HEK293 (cell line): ENCODE results near the gene PRKRA.

ENCODE experiments used
- ATF2 ChIP-seq: fragments of 450-650 bp; formaldehyde crosslinking; IDR thresholded peaks from 2 replicates; pipeline ENCODE4 v1.5.1; 2016; ENCODE audit warnings: missing biosample characterization, missing genetic modification characterization, low read depth
- GLI2 ChIP-seq: fragments of 450-650 bp; formaldehyde crosslinking; IDR thresholded peaks from 2 replicates; pipeline ENCODE4; 2017; ENCODE audit warnings: missing biosample characterization, missing genetic modification characterization, low read depth, borderline replicate concordance
- GLI4 ChIP-seq: fragments of 450-650 bp; formaldehyde crosslinking; IDR thresholded peaks from 2 replicates; pipeline ENCODE4 v1.5.1; 2016; ENCODE audit warnings: missing biosample characterization, missing genetic modification characterization
- KLF8 ChIP-seq: fragments of 450-650 bp; formaldehyde crosslinking; IDR thresholded peaks from 2 replicates; pipeline ENCODE4 v1.5.1; 2016; ENCODE audit warnings: missing biosample characterization, missing genetic modification characterization
- MEIS1 ChIP-seq: sonication (generic); formaldehyde crosslinking; IDR thresholded peaks from 2 replicates; pipeline ENCODE4 v1.8.1; 2022; ENCODE audit warnings: missing genetic modification reagents, mild to moderate bottlenecking, borderline replicate concordance
- PATZ1 ChIP-seq: fragments of 450-650 bp; formaldehyde crosslinking; IDR thresholded peaks from 2 replicates; pipeline ENCODE4 v1.5.1; 2016; ENCODE audit warnings: missing biosample characterization, missing genetic modification characterization
- TCF7L2 ChIP-seq: IDR thresholded peaks from 2 replicates; pipeline ENCODE4 v1.6.1; 2011; ENCODE audit warnings: low read depth, mild to moderate bottlenecking, inconsistent platforms, low read length, moderate library complexity, borderline replicate concordance
- YY1 ChIP-seq: fragments of 450-650 bp; formaldehyde crosslinking; IDR thresholded peaks from 2 replicates; pipeline ENCODE4 v1.5.1; 2018; ENCODE audit warnings: missing biosample characterization, missing genetic modification characterization
- ZBTB10 ChIP-seq: fragments of 450-650 bp; formaldehyde crosslinking; IDR thresholded peaks from 2 replicates; pipeline ENCODE4 v1.5.1; 2016; ENCODE audit warnings: missing biosample characterization, missing genetic modification characterization
- ZNF140 ChIP-seq: fragments of 450-650 bp; formaldehyde crosslinking; IDR thresholded peaks from 2 replicates; pipeline ENCODE4 v1.5.1; 2016; ENCODE audit warnings: missing biosample characterization, missing genetic modification characterization
- ZNF148 ChIP-seq: fragments of 450-650 bp; formaldehyde crosslinking; IDR thresholded peaks from 2 replicates; pipeline ENCODE4 v1.5.0; 2017; ENCODE audit warnings: missing biosample characterization, missing genetic modification characterization, borderline replicate concordance
- ZNF24 ChIP-seq: fragments of 450-650 bp; formaldehyde crosslinking; IDR thresholded peaks from 2 replicates; pipeline ENCODE4 v1.5.1; 2016; ENCODE audit warnings: missing biosample characterization, missing genetic modification characterization
- ZNF341 ChIP-seq: fragments of 450-650 bp; formaldehyde crosslinking; IDR thresholded peaks from 2 replicates; pipeline ENCODE4; 2016; ENCODE audit warnings: low read depth, missing biosample characterization, missing genetic modification characterization
- ZNF362 ChIP-seq: fragments of 450-650 bp; formaldehyde crosslinking; IDR thresholded peaks from 2 replicates; pipeline ENCODE4 v1.5.1; 2016; ENCODE audit warnings: missing biosample characterization, missing genetic modification characterization
- ZNF37A ChIP-seq: fragments of 450-650 bp; IDR thresholded peaks from 2 replicates; pipeline ENCODE4 v1.5.1; 2018; ENCODE audit warnings: missing biosample characterization, missing genetic modification characterization
- ZNF449 ChIP-seq: fragments of 450-650 bp; formaldehyde crosslinking; IDR thresholded peaks from 2 replicates; pipeline ENCODE4 v1.5.1; 2017; ENCODE audit warnings: missing biosample characterization, mild to moderate bottlenecking, missing genetic modification characterization, moderate library complexity
- ZNF549 ChIP-seq: fragments of 450-650 bp; IDR thresholded peaks from 2 replicates; pipeline ENCODE4 v1.5.1; 2018; ENCODE audit warnings: missing biosample characterization, missing genetic modification characterization, mild to moderate bottlenecking, inconsistent platforms, moderate library complexity
- ZNF558 ChIP-seq: fragments of 450-650 bp; formaldehyde crosslinking; IDR thresholded peaks from 2 replicates; pipeline ENCODE4 v1.5.1; 2016; ENCODE audit warnings: missing biosample characterization, missing genetic modification characterization
- ZNF571 ChIP-seq: fragments of 450-650 bp; formaldehyde crosslinking; IDR thresholded peaks from 2 replicates; pipeline ENCODE4 v1.5.0; 2017; ENCODE audit warnings: missing biosample characterization, missing genetic modification characterization
- ZNF610 ChIP-seq: fragments of 450-650 bp; formaldehyde crosslinking; IDR thresholded peaks from 2 replicates; pipeline ENCODE4 v1.5.1; 2016; ENCODE audit warnings: missing biosample characterization, missing genetic modification characterization, borderline replicate concordance
- ZNF623 ChIP-seq: fragments of 450-650 bp; formaldehyde crosslinking; IDR thresholded peaks from 2 replicates; pipeline ENCODE4 v1.5.1; 2016; ENCODE audit warnings: missing biosample characterization, missing genetic modification characterization
- ZNF660 ChIP-seq: fragments of 450-650 bp; IDR thresholded peaks from 2 replicates; pipeline ENCODE4 v1.5.1; 2018; ENCODE audit warnings: missing biosample characterization, mild to moderate bottlenecking, missing genetic modification characterization
- ZNF704 ChIP-seq: fragments of 450-650 bp; formaldehyde crosslinking; IDR thresholded peaks from 2 replicates; pipeline ENCODE4 v1.5.1; 2016; ENCODE audit warnings: missing biosample characterization, missing genetic modification characterization
- ZSCAN18 ChIP-seq: fragments of 450-650 bp; formaldehyde crosslinking; IDR thresholded peaks from 2 replicates; pipeline ENCODE4 v1.5.1; 2016; ENCODE audit warnings: missing biosample characterization, missing genetic modification characterization

Gene PRKRA

GRCh38 chr2:178414266-178415247 lies 36.4 kb downstream of the PRKRA start (continued):
- peak; percentile 70 for TF ChIP-seq PATZ1 (tag by site-specific recombination)
- TF ChIP-seq ZNF449 (tag by site-specific recombination) = peak; percentile 35; the same call in 1 of the 2 replicates
- TF ChIP-seq ZNF623 (tag by site-specific recombination) = no peak
- TF ChIP-seq ZNF558 (tag by site-specific recombination) = peak; percentile 91
- no peak for TF ChIP-seq GLI4
- no peak for TF ChIP-seq TCF7L2
- no peak for TF ChIP-seq ZNF37A
- TF ChIP-seq ZNF362 = no peak
- no peak for TF ChIP-seq ZNF704
- TF ChIP-seq KLF8 (tag by site-specific recombination) = peak; percentile 76
- TF ChIP-seq ZNF341 (tag by site-specific recombination) = no peak
- no peak for TF ChIP-seq YY1 (tag by site-specific recombination)
- TF ChIP-seq ZNF571 (tag by site-specific recombination) = no peak
- TF ChIP-seq ZNF140 (tag by site-specific recombination) = no peak
- 0 out of 2 replicates have a peak, but pooled peaks have one; percentile 20 for TF ChIP-seq ZSCAN18 (tag by site-specific recombination)
- TF ChIP-seq ZNF660 (tag by site-specific recombination) = peak; percentile 96
- no peak for TF ChIP-seq ZNF549
- no peak for TF ChIP-seq ZNF148 (tag by site-specific recombination)
- no peak for TF ChIP-seq ZBTB10
- TF ChIP-seq MEIS1 (CRISPR knock-in tag) = no peak
- peak; percentile 96 for TF ChIP-seq ZNF24 (tag by site-specific recombination)
- peak; percentile 85; the same call in 1 of the 2 replicates for TF ChIP-seq ZNF610
- TF ChIP-seq ATF2 = peak; percentile 93
- TF ChIP-seq GLI2 (tag by site-specific recombination) = no peak; the same call in 1 of the 2 replicates
